Measurements from ENCODE around the gene DEPDC5.

DNA sequence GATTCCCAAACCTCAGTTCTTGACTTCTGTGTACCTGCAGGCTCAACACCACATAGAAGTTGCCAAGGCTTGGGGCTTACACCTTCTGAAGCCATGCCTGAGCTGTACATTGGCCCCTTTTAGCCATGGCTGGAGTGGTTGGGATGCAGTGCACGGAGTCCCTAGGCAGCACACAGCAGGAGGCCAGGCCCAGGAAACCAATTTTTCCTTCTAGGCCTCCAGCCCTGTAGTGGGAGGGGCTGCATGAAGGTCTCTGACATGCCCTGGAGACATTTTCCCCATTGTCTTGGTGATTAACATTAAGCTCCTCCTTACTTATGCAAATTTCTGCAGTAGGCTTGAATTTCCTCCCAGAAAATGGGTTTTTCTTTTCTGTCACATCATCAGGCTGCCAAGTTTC lies 94.6 kb downstream of the DEPDC5 start:
- TF ChIP-seq SP1 (IDR thresholded peaks at IDR 0.05) (no peak), FOXM1 (IDR thresholded peaks at IDR 0.05; ENCODE audit: borderline replicate concordance) (no peak), SUZ12 (IDR thresholded peaks at IDR 0.05) (no peak), NFRKB (IDR thresholded peaks at IDR 0.05) (no peak), FOXA1 (IDR thresholded peaks at IDR 0.05) (no peak), L3MBTL2 (conservative IDR thresholded peaks at IDR 0.05) (no peak), FOXK2 (IDR thresholded peaks at IDR 0.05) (no peak), ELF4 (IDR thresholded peaks at IDR 0.05) (no peak), BHLHE40 (IDR thresholded peaks at IDR 0.05; ENCODE audit: borderline replicate concordance) (no peak), CTBP1 (IDR thresholded peaks at IDR 0.05; ENCODE audit: borderline replicate concordance) (no peak), PKNOX1 (IDR thresholded peaks at IDR 0.05) (no peak), ARNT (IDR thresholded peaks at IDR 0.05) (no peak), TARDBP (IDR thresholded peaks at IDR 0.05) (no peak)

All from HEK293T (cell line).